ENCODE results near the gene MTPN.

MTPN gene

DNA sequence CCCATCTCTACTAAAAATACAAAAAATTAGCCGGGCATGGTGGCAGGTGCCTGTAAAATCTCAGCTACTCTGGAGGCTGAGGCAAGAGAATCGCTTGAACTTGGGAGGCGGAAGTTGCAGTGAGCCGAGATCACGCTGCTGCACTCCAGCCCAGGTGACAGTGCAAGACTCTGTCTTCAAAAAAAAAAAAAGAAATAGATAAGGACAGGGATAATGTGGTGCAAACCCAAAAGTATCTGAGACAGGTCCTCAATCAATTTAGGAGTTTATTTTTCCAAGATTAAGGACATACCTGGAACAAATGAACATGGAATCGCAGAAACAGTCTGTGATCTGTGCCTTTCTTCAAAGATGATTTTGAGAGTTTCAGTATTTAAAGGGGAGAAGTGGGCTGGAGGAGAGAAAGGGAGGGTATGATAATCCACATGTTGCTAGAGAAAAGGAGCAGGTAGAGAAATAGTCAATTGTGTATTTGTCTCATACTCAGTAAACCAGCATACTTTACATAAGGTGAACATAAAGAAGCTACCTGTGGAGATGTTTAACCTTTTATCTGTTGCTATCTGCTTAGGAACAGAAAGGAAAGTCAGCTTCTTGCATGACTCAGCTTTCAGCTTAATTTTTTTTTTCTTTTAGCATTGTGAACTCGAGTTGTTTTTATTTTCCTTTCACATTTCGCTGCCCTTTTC is 4.9 kb upstream of the MTPN start:
- peak; percentile 30 for DNase-seq (ENCODE audit: low spot score)

DNA sequence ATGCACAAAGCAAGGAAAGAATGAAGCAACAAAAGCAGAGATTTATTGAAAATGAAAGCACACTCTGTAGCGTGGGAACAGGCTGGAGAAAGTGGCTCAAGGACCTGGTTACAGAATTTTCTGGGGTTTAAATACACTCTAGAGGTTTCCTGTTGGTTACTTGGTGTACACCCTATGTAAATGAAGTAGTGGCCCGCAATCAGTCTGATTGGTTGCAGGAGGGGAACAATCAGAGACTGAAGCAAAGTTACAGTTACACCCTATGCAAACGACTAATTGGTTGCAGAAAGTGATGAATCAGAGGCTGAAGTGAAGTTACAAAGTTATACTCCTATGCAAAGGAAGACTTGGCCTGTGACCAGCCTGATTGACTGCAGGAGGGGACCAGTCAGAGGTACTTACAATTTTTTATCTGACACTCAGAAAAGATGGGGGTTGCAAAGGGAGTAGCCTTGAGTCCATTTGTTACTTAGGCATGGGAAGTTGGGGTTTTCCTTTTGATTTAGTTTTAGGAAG is 3.6 kb upstream of the MTPN start:
- no peak for DNase-seq (ENCODE audit: low spot score)

DNA sequence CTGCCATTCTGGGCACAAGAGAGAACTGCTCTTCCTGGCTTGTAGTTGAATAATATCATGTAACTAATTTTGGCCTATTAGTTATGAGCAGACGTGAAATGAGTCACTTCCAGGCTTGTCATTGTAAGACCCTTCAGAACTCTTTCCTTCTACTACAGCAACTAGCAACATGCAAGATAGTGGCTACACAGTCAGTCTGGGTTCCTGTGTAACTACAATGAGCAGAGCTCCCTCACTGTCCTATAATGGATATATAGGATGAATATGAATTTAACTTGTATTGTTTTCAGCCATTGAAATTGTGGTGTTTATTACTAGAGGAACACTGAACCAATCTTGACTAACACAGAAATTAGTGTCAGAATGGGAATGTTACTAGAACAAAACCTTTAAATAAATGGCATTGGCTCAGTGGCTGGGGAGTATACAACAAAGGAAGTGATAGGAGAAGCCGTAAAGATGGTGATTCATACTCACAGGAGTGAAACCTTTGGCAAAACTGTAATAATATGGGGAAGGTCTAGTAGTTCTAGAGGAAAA is 2.9 kb upstream of the MTPN start:
- no peak for DNase-seq (ENCODE audit: low spot score)

DNA sequence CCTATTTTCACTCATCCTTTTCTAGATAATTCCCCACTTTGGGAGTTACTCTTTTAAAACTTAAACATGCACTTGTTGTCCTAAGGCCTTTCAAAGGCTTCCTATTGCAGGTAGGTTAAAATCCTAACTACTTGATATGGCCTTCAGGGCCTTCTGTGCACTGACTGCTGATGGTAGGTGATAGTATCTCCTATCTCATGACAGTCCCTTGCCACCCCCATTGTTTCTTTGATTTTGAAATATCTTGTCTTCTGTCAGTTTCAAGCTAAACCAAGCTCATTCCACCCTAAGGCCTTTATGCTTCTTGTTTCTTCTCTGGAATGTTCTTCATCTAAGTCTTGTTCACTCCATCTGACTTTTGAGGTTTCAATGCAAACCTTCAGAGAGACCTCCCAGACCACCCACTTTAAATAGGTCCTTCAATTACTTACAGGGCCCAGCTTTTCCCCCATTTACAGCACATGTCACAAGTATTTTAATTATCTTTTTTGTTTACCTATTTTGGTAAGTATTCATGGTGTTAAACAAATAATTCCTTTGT is 2.4 kb upstream of the MTPN start:
- no peak for DNase-seq (ENCODE audit: low spot score)

DNA sequence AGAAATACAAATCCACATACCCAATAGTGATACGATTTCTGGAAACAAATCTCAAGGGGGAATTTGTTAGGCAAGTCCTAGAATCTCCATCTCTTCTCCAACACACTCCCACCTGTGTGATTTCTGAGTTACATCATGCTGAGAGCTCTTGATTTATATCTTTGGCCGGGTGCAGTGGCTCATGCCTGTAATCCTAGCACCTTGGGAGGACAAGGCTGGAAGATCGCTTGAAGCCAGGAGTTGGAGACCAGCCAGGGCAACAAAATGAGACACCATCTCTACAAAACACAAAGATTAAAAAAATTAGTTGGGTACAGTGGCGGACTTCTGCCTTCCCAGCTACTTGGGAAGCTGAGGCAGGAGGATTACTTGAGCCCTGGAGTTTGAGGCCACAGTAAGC is 1.5 kb upstream of the MTPN start:
- DNase-seq (ENCODE audit: low spot score) = no peak

DNA sequence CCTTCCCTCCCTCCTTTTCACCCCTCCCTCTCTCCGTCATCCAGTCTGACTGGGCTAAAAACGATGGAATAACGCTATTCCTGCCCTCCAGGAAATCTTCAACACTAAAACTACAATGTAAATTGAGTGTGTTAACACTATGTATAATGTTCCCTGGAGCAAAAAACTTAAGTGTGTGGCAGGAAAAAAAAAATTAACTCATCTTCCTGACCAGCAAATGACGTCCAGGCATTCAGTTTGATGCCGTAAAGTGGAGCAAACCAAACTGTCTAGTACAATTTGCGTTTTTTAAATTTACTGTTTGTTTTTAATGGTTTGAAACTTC is 545 bp upstream of the MTPN start:
- no peak for DNase-seq (ENCODE audit: low spot score)

DNA sequence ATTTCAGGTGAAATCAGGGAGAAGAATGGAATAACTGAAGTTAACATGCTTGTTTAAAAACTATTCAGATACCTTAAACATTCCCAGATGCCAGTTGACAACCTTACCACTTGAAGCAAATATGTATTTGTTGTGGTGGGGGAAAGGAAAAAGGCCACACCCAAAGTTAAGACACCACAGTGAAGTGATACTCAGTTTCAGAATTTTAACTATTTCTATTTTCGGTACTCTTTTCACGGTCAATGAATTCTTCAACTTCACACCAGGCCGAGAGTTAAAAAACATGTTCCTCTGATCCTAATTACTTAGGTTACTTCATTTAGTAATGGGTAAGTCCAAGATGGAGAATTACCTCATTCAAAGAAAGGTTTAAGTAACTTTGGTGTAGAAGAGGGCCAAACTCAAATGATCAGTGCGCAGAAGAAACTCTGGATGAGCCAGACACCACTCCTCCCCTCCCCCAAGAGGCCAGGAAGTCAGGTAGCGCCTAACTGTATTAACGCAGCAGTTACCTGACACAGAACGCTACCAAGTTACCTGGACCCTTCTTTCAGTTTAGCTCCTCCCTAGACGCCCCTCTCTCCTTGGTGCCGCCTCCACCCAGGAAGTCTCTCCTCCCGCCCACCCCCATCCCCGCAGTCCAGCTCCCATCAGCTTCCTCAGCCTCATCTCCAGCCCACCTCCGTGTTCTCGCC is 700 bp downstream of the MTPN start:
- DNase-seq (ENCODE audit: low spot score) = peak; percentile 42

DNA sequence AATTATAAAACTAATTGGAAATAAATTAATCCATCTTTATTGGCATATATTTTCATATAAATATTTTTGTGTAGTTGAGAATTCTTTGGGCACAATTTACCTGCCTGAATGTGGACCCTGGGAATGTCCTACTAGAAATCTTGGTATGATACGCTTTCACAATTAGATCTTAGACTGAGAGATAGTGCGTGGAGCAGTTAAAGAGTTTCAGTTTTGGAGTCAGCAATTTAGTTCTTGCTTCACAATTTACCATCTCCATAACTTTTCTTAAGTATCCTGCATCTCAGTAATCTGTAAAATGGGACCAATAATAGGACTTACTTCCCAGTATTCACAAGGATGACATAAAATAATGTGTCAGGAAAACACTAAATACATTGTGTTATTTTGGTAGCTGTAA is 2.0 kb downstream of the MTPN start:
- DNase-seq (ENCODE audit: low spot score) = no peak

DNA sequence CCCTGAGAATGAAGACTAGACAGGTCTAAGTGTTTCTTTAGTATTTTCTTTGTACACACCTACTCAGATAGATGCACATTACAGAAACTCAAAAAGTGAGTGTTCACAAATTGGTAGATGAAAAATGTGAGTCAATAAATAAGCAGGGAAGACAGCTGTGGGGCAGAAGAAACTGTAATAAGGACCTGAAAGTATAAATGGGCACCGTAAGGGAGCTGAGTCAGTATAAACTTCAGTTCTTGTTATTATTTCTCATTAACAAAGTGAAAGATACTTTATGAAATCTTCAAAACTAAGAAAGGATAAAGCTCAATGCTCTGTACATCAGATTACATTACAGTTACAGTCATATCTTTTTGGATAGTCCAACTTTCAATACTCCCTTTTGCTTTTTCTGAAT is 2.5 kb downstream of the MTPN start:
- DNase-seq (ENCODE audit: low spot score) = no peak

DNA sequence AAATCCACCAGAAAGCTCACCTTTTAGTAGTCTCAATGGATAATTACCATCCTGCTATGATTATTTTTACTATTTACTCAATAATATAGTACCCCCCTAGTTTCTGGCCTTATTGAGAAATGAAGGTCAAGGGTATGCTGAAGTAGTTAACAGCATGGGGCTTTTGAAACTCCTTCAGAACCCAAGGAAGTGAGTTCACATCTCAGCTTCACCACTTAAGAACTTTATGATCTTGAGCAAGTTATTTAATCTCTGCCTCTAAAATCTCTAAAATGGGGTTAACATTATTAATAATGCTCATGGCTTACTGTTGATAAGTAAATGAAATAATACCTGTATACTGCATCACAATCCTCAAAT is 5.8 kb downstream of the MTPN start:
- no peak for DNase-seq (ENCODE audit: low spot score)

DNA sequence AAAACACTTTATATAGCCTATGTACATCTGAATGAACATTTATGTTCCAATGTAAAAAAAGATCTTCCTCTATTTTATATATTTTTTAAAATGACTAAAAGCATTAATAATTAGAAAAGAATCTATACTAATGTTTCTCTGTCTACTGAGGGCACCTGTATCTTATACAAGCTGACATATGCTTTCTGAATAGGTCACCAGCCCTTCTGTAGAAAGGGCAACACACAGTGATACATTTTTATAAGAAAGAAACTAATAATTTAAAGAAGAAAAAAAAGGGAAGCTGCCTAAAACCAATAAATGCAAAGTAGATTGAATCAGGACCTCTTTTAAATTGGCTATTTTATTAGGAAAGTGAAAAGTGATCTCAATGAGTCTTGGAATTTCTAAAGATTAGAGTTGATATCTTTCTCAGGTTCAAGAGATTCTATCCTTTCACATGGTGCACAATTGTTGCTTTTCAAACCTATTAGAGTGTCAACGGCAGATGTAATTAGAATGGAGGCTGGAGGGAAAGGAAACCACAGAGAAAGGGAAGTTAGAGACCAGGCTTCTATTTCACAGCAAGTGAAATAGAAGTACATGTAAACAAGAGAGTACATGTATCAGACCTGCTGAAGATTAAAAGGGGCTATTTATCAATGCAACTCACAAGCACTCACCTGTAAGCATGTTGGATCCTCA is 6.3 kb downstream of the MTPN start:
- DNase-seq (ENCODE audit: low spot score) = no peak

DNA sequence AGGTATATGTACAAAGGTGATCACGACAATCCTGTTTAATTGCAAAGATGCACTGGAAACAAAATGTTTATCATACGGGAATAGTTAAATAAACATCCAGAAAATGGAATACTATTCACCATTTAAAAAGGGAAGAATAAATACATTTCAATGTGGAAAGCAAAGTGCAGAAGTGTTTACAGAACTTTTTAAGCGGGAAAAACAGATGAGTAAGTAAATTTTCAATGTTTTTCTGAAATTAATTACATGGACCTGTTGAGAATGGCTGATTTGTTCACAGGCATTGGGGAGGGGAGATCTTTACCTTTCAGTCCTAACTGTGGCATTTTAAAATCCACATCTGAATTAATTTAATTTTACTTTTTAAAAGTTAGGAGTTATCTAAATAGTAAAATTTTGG is 7.1 kb downstream of the MTPN start:
- DNase-seq (ENCODE audit: low spot score) = no peak

DNA sequence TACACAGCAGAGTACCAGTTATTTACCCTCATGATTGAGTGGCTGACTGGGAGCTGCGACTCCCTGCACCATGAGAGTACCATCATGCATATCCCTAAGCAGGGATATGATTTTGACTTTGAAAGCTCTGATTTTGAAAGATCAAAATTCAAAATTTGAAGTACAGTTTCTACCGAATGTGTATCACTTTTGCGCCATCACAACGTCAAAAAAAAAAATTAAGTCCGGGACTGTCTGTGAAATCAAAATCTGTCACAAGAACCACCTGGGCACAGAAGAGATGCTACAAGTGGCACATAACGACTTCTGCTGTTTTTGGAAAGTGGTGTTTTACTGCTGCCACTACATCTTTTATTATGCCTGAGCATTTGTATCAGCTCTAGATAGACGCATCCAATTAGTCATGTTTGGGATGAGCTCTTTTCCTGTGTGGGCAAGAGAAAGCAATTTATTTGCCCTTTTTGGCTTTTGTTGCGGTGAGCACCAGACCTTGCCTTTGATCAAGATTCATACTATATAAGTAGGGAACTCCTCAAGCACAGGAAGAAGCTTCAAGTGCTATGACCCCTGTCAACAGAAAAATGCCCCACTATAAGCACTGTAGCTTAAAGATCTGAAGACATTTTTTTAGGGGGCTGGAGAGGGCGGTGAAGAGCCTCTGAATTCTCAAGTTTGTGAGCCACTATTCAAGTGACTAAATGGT is 10.7 kb downstream of the MTPN start:
- DNase-seq (ENCODE audit: low spot score) = no peak

DNA sequence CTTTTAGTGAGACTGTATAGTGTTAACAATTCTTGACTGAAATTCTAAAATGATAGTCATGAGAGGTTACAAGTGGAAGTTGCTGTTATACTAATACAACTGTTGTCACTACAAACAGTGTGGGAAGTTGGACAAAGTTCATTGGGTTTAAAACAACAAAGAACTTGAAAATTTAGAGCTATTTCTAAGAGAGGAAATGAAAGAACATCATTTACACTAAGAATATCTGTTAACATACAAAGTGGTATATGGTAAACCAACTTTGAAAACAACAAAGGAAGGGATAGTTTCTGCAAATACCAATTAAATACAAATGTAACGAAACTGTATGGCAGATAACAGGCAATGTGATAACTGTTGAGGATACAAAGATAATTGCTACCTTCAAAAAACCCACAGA is 11.6 kb downstream of the MTPN start:
- no peak for DNase-seq (ENCODE audit: low spot score)

DNA sequence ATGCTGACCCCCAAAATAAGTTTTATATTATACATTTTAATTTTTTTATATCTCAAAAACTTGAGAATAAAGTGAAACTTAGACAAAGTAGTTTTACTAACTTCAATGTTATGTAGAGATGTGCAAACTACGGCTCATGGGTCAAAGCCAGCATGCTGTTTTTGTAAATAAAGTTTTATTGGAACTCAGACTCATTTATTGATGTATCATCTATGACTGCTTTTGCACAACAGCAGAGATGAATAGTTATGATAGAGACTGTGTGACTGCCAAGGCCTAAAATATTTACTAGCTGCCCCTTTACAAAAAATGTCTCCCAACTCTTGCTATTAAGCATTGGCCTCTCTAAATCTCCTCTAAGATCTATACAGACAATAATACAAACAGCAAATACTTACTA is 12.4 kb downstream of the MTPN start:
- no peak for DNase-seq (ENCODE audit: low spot score)

DNA sequence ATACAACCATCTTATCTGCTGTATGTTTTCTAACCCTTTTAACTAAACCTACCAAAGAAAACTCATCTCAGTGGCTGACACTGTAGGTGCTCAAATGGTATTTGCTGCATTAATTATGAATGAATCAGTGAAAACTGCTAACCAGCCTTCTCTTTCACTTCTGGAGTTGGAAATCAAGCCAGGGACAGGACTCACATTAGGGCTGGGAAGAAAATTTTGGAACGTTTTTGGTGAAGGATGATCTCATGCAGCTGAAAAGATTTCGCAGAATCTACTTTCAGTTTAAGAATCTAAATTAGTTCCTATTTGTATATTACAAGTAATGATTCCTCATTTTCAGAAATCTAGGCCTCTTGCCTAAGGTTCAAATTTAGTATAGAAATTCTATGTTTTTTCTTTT is 12.9 kb downstream of the MTPN start:
- DNase-seq (ENCODE audit: low spot score) = no peak

DNA sequence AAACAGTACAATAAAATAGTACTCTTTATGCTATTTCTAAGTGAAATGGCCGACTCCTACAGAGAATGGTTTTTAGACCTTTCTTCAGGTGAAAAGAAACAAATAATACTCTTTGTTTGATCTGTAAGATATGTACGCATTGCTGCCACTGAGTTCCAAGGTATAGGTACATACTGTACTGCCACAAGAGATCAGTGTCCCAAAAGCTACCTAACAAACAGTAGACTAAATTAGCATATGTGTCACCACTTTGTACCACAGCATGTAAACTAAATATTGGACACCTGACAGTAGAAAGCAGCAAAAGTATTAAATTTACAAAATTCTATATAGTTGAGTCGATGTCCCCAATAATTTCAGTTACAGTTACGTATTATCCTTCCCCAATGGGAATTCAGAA is 14.4 kb downstream of the MTPN start:
- no peak for DNase-seq (ENCODE audit: low spot score)

DNA sequence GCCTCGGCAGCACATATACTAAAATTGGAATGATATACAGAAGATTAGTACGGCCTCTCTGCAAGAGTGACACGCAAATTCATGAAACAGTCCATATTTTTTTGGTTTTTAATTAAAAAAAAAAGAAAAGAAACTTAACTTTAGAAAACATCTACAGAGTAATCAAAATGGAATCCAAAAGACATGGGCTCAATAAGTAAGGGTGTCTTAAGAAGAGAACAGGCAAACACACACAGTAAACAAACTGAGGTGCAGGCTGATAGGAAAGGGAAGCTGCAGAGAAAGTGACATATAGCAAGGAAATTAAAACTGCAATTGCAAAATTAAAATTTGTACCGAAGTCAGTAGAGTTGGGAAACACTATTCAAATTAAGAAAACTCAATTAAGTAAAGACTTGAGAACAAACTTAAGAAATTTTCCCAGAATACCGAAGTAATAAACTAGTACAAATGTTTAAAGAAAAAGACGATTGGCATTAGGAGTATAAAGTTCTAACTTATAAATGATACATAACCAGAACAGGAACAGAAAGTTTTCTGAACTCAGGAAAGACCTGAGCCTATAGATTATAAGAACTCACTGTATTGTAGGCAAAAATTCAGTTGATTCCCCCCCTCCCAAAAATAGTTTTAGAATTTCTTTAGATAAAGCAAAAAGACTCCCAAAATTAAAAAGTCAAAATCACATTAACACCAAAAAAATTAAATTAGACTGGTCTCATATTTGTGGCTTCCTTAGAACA is 16.3 kb downstream of the MTPN start:
- DNase-seq (ENCODE audit: low spot score) = no peak

DNA sequence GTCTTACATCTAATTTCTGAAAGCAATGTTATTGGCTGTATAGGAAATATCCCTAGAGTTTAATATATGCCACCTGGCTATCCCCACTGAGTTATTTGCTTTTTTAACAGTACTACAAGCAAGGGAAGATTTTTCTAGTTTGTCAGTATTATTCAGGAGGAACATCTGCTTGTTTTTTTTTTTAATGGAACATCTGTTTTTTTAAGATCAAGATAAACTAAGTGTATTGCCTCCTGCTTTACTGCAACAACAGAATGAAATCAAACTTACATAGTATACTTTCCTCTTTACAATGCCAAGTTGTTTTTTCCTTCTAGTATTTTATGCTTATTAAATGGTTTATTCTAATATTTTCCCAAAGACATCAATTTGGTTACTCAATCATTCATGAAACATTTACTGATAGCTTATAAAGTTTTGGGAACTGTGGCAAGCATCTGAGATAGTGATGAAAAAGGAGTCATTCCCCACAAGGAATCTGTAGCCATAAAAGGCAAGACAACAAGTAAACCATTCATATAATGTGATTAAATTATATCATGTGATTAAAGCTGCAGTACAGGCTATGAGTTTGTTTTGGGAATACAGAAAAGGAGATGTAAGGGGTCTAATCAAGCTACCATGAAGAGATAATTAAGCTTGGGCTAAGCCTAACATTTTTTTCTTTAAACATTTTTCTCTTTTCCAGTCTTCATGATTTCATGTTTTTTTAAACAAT is 17.4 kb downstream of the MTPN start:
- peak; percentile 42 for DNase-seq (ENCODE audit: low spot score)

DNA sequence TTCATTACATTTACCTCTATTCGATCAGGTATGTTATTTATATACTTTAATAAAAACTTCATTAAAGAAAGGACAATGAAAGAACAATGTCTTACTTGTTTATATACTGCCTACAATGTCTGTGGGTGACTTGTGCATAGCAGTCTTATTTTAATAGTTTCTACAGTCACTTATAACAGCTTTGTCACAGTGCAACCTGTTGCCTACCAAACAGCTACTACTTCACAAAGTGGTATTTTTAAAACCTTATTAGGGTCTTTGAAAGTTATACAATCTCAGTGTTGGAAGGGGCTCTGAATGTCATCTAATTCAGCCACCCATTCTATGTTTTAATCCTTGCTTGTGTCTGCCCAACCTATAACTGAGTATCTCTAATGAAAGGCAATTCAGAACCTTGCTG is 19.0 kb downstream of the MTPN start:
- DNase-seq (ENCODE audit: low spot score) = no peak

DNA sequence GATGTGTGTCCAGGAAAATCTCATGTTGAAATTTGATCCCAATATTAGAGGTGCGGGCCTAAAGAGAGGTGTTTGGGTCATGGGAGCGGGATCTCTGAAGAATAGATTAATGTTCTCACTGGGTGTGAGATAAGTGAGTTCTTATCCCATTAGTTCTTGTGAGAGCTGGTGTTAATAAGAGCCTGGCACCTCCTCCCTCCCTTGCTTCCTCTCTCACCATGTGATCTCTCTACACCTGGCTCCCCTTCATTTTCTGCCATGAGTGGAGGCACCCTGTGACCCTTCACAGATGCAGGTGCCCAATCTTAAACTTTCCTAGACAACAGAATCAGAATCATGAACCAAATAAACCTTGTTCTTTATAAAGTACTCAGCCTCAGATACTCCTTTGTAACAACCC is 19.5 kb downstream of the MTPN start:
- DNase-seq (ENCODE audit: low spot score) = no peak

All from hematopoietic multipotent progenitor cell treated with erythropoietin and hydrocortisone succinate and interleukin-3 and kit ligand, for 15 days (in vitro differentiated cells).